K562 (cell line): ENCODE measurements around the gene DBF4B. TPM values are rescaled to one million over a fixed set of nuclear protein-coding genes. Genes with fewer than 3 reads are reported as not detected.
A peak's percentile ranks its signal among the peaks of the same experiment; 100 is the strongest.
"Not testable (repeated sequence)": the region's sequence is repeated elsewhere in the genome, so short reads cannot be mapped to it uniquely, and the experiment has no call there.

Source experiments
- ATAC-seq: fragments of 200-7000 bp; cut with Tn5 transposase; 3 replicates; pipeline ENCODE4 v1.9.1; 2020; ENCODE audit warnings: moderate library complexity
- BruUV-seq: library from RNA; stranded (reverse); fragments of 400-500 nt; replicated peaks from 2 replicates; lab custom pipeline; 2021; lab: Mats Ljungman, UMichigan
- CTCF ChIA-PET: fragments of 300-600 bp; formaldehyde crosslinking; extraction: SDS; loops from one replicate; lab custom pipeline; 2021; ENCODE audit warnings: low intra/inter-chr PET ratio; lab: Yijun Ruan, JAX
- POLR2A ChIA-PET: fragments of 300-600, 350-650 bp; sonication (Branson Sonifier 250); formaldehyde crosslinking; extraction: SDS; loops from one replicate; lab custom pipeline; 2021; ENCODE audit warnings: antibody characterized with exemption, inconsistent platforms; lab: Yijun Ruan, JAX
- DNase-seq, 4 experiments: peaks; one replicate each; pipeline versions ENCODE4 v3.0.0 to v3.0.0-alpha.2; 2011 to 2018; ENCODE audit warnings: low spot score in 3 of 4, mixed read lengths in 3 of 4; ENCODE audit errors: extremely low read depth in 1 of 4
- FAIRE-seq: peaks from 2 replicates; lab custom pipeline; 2011; peaks lifted over from hg19 to GRCh38; lab: Jason Lieb, UNC
- H2AFZ ChIP-seq: 2 replicates; pipeline ENCODE4 v1.6.0; 2011; ENCODE audit warnings: low read depth, low read length, control low read depth, inconsistent platforms
- H3K27ac ChIP-seq: fragments of 200-600 bp; 3 replicates; pipeline ENCODE4 v1.8.0; 2011; ENCODE audit warnings: low read depth, mild to moderate bottlenecking, control low read depth, inconsistent platforms, low read length, moderate library complexity, mixed read lengths; ENCODE audit errors: extremely low read depth
- H3K27me3 ChIP-seq, 2 experiments: fragments of 300-600 bp in 1 of 2; 2 replicates in 1 of 2; 3 replicates in 1 of 2; pipeline versions ENCODE4 v1.6.0 to v1.8.0; 2011; ENCODE audit warnings: inconsistent platforms in 2 of 2, low read length in 2 of 2, mild to moderate bottlenecking in 1 of 2, mixed read lengths in 1 of 2, moderate library complexity in 1 of 2; ENCODE audit not compliant: control insufficient read depth in 2 of 2, insufficient read depth in 2 of 2
- H3K36me3 ChIP-seq: fragments of 300-600 bp; 3 replicates; pipeline ENCODE4 v1.8.0; 2011; ENCODE audit warnings: mild to moderate bottlenecking, low read length, inconsistent platforms; ENCODE audit not compliant: control insufficient read depth, insufficient read depth
- H3K4me1 ChIP-seq, 2 experiments: fragments of 200-600 bp in 1 of 2; replicated peaks in 1 of 2; 2 replicates in 1 of 2; 3 replicates in 1 of 2; pipeline versions ENCODE4 v1.5.1 to v1.8.0; 2011; ENCODE audit warnings: inconsistent platforms in 2 of 2, low read length in 2 of 2, mild to moderate bottlenecking in 1 of 2, mixed read lengths in 1 of 2, moderate library complexity in 1 of 2; ENCODE audit not compliant: control insufficient read depth in 2 of 2, insufficient read depth in 2 of 2
- H3K4me2 ChIP-seq: 2 replicates; pipeline ENCODE4 v1.6.1; 2011; ENCODE audit warnings: low read length, control low read depth, inconsistent platforms, mixed read lengths; ENCODE audit not compliant: insufficient read depth
- H3K4me3 ChIP-seq: fragments of 200-600 bp; sonication (generic), shearing (Covaris generic); 2 replicates; pipeline ENCODE4 v1.5.1; 2016; ENCODE audit warnings: control low read depth, inconsistent platforms
- H3K79me2 ChIP-seq: fragments of 200-600 bp; 3 replicates; pipeline ENCODE4 v1.8.0; 2011; ENCODE audit warnings: low read length, inconsistent platforms; ENCODE audit not compliant: control insufficient read depth, insufficient read depth
- H3K9ac ChIP-seq, 2 experiments: 2 replicates each; pipeline versions ENCODE4 v1.6.0 to v1.6.1; 2011; ENCODE audit warnings: low read depth in 2 of 2, low read length in 2 of 2, control low read depth in 1 of 2, inconsistent platforms in 1 of 2, mild to moderate bottlenecking in 1 of 2, mixed read lengths in 1 of 2; ENCODE audit not compliant: insufficient read depth in 1 of 2
- H3K9me1 ChIP-seq: one replicate; pipeline ENCODE4 v1.6.0; 2011; ENCODE audit warnings: inconsistent platforms, mild to moderate bottlenecking, low read length, moderate library complexity; ENCODE audit not compliant: control insufficient read depth, insufficient read depth
- H3K9me3 ChIP-seq: replicated peaks from 2 replicates; pipeline ENCODE4 v1.5.1; 2011; ENCODE audit warnings: low read depth, low read length, inconsistent platforms; ENCODE audit not compliant: control insufficient read depth, insufficient read depth
- H4K20me1 ChIP-seq: replicated peaks from 2 replicates; pipeline ENCODE4 v1.6.1; 2011; ENCODE audit warnings: low read length, inconsistent platforms, mixed read lengths; ENCODE audit not compliant: control insufficient read depth, insufficient read depth
- ADNP ChIP-seq: fragments of 200-800 bp; sonication (Bioruptor generic); IDR thresholded peaks from 2 replicates; pipeline ENCODE4 v1.6.1; 2016; ENCODE audit warnings: missing genetic modification characterization, missing compliant biosample characterization
- BCOR ChIP-seq: fragments of 450-650 bp; IDR thresholded peaks from 2 replicates; pipeline ENCODE4 v1.6.1; 2016
- EGR1 ChIP-seq: fragments of 450-650 bp; conservative IDR thresholded peaks from 2 replicates; pipeline ENCODE4 v1.6.1; 2017; ENCODE audit warnings: mild to moderate bottlenecking
- ESRRB ChIP-seq: fragments of 250-450 bp; sonication (Bioruptor Pico); IDR thresholded peaks from 2 replicates; pipeline ENCODE4 v1.5.0; 2020; ENCODE audit warnings: mild to moderate bottlenecking, moderate library complexity, borderline replicate concordance
- NFRKB ChIP-seq: fragments of 450-650 bp; IDR thresholded peaks from 2 replicates; pipeline ENCODE4 v1.6.1; 2016; ENCODE audit warnings: low read depth
- PML ChIP-seq: IDR thresholded peaks from 2 replicates; pipeline ENCODE4 v1.6.1; 2012; ENCODE audit warnings: low read length, inconsistent platforms
- SMARCE1 ChIP-seq: fragments of 450-650 bp; IDR thresholded peaks from 2 replicates; pipeline ENCODE4 v1.7.1; 2016; ENCODE audit warnings: mild to moderate bottlenecking
- WGBS: fragments of 100-300 bp; shearing (Covaris generic); methylation state at CpG from one replicate; pipeline ENCODE4 v1.1.6; 2016; ENCODE audit warnings: low coverage, mixed read lengths; ENCODE audit not compliant: insufficient coverage; ENCODE audit errors: missing lambda C conversion rate; 5-methylcytosine and 5-hydroxymethylcytosine counted together
- in situ Hi-C: fragments of 300-500 bp; cut with MboI; formaldehyde crosslinking; loops from 4 replicates; pipeline ENCODE4 v1.15.0; 2018; ENCODE audit warnings: inconsistent platforms, mixed read lengths
- intact Hi-C: fragments of 100-400 bp; cut with micrococcal nuclease; formaldehyde crosslinking; loops from 2 replicates; pipeline ENCODE4 v1.14.2; 2022
- polyA plus RNA-seq, 8 experiments: library from polyadenylated mRNA; depleted of rRNA in 4 of 8; stranded (reverse) in 5 of 8; unstranded in 3 of 8; fragments of >200 nt; fragmentation: Nextera tagmentation in 2 of 8; fragmentation: Illumina TruSeq in 1 of 8; extraction: Ambion mirVana in 2 of 8; extraction: Trizol in 1 of 8; gene quantifications; 2 replicates each; pipeline versions ENCODE4 v1.2.1 to v1.2.3, GENCODE V29; 2011 to 2014; ENCODE audit warnings: inconsistent platforms in 1 of 8, missing spikeins in 1 of 8
- total RNA-seq, 7 experiments: library from RNA; depleted of rRNA in 6 of 7; stranded (reverse); fragments of >200 nt in 6 of 7; fragmentation: Illumina TruSeq in 2 of 7; extraction: Trizol in 2 of 7; gene quantifications; 2 replicates each; pipeline versions ENCODE4 v1.2.1 to v1.2.3, GENCODE V29; 2011 to 2021; ENCODE audit warnings: low replicate concordance in 1 of 7
- TF ChIP-seq, protein P1 (sequence below): fragments of 250-450 bp; sonication (Bioruptor Pico); IDR thresholded peaks from 2 replicates; pipeline ENCODE4 v1.8.0; 2022; ENCODE audit warnings: moderate library complexity, mild to moderate bottlenecking, inconsistent platforms

The DBF4B gene
- total and polyA plus RNA-seq, 9 of the 15 experiments (the other 6 are each of a cell fraction or from before 2014, with no cell fraction given), result 2.5 to 26.9 (median 14.6) TPM

DNA sequence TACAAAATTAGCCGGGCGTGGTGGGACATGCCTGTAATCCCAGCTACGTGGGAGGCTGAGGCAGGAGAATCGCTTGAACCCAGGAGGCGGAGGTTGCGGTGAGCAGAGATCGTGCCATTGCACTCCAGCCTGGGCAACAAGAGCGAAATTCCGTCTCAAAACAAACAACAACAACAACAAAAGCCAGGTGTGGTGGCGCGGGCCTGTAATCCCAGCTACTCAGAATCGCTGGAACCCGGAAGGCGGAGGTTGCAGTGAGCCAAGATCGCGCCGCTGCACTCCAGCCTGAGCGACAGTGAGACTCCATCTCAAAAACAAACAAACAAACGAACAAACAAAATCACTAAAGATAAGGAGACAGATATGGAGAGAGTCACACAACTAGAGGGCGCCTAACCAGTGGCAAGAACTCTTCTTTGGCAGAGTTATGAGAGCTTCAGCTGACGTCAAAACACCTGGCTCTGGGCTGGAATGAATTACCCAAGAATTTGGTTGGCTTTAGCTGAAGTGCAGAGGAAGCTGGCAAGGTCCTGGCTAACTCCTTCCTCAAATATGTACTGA is 17.6 kb upstream of the DBF4B start (continued):
- TF ChIP-seq SMARCE1, result 0 out of 2 replicates have a peak, but pooled peaks have one; percentile 16

DNA sequence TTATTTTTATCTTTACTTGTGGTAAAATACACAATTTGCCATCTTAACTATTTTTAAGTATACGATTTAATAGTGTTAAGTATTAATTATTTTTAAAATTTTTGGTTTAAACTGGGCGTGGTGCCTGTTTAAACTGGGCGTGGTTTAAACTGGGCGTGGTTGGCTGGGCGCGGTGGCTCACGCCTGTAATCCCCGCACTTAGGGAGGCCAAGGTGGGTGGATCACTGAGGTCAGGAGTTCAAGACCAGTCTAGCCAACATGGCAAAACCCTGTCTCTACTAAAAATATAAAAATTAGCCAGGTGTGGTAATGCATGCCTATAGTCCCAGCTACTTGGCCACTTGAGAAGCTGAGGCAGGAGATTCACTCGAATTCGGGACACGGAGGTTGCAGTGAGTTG is 14.9 kb upstream of the DBF4B start:
- FAIRE-seq, result no peak
- POLR2A ChIA-PET, result interaction anchor here (1.5 kb wide), 1 partner anchor 16 kb away, joined by 3 read pairs; no protein-coding TSS in a partner anchor
- TF ChIP-seq, protein P1, sequence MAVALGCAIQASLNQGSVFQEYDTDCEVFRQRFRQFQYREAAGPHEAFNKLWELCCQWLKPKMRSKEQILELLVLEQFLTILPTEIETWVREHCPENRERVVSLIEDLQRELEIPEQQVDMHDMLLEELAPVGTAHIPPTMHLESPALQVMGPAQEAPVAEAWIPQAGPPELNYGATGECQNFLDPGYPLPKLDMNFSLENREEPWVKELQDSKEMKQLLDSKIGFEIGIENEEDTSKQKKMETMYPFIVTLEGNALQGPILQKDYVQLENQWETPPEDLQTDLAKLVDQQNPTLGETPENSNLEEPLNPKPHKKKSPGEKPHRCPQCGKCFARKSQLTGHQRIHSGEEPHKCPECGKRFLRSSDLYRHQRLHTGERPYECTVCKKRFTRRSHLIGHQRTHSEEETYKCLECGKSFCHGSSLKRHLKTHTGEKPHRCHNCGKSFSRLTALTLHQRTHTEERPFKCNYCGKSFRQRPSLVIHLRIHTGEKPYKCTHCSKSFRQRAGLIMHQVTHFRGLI (CRISPR knock-in tag), result no peak
- TF ChIP-seq PML (no peak), NFRKB (no peak), BCOR (0 out of 2 replicates have a peak, but pooled peaks have one; percentile 8), EGR1 (peak; percentile 29; the same call in 1 of the 2 replicates), ESRRB (CRISPR knock-in tag) (no peak), ADNP (tag) (peak; percentile 59; the same call in 1 of the 2 replicates)
- TF ChIP-seq, all 486 proteins: peak for 3
- no peak for ATAC-seq
- H3K4me1 ChIP-seq, result peaks cover 7 to 11% of the 10 kb centered on the region in 2 experiments; a peak in 4 of 5 replicates
- no peaks in the 10 kb centered on the region for H4K20me1 ChIP-seq
- intact Hi-C loops (no loop called here), in situ Hi-C loops (no loop called here)
- H3K4me2 ChIP-seq, result no peak overlapping the region
- 19% methylated on average over 11 of the region's 11 CpGs for WGBS
- CTCF ChIA-PET, result no interaction called here
- no peaks in the 10 kb centered on the region for H3K9me1 ChIP-seq
- H3K9me3 ChIP-seq, result no peaks in the 10 kb centered on the region
- H3K79me2 ChIP-seq, result peaks cover 10% of the 10 kb centered on the region
- peak in 1 of 4 experiments; percentile 29 for DNase-seq
- no peaks in the 10 kb centered on the region for H3K27me3 ChIP-seq
- no peaks in the 10 kb centered on the region for H3K36me3 ChIP-seq
- H3K27ac ChIP-seq, result no peak overlapping the region
- no peak overlapping the region for H2AFZ ChIP-seq
- BruUV-seq, result no TSS peak
- no peak overlapping the region for H3K4me3 ChIP-seq
- H3K9ac ChIP-seq, result no peak overlapping the region

DNA sequence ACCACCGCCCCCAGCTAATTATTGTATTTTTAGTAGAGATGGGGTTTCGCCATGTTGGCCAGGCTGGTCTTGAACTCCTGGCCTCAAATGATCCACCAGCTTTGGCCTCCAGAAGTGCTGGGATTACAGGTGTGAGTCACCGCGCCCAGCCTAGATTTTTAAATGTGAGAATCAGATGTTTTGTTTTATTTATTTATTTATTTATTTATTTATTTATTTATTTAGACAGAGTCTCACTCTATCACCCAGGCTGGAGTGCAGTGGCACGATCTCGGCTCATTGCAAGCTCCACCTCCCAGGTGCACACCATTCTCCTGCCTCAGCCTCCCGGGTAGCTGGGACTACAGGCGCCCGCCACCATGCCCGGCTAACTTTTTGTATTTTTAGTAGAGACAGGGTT is 8.2 kb upstream of the DBF4B start:
- H3K36me3 ChIP-seq, H4K20me1 ChIP-seq, H3K9ac ChIP-seq, H3K9me3 ChIP-seq, FAIRE-seq, H3K4me2 ChIP-seq, H3K27ac ChIP-seq, H3K9me1 ChIP-seq, H3K27me3 ChIP-seq, H3K79me2 ChIP-seq, H2AFZ ChIP-seq, in situ Hi-C loops, H3K4me1 ChIP-seq, ATAC-seq, CTCF ChIA-PET, BruUV-seq, DNase-seq, H3K4me3 ChIP-seq, intact Hi-C loops: not testable (repeated sequence)
- POLR2A ChIA-PET, result interaction anchor here (0.7 to 1.3 kb wide), 3 partner anchors 9 to 20 kb away, joined by 3 read pairs; no protein-coding TSS in a partner anchor
- 35% methylated on average over 10 of the region's 10 CpGs for WGBS
